HL-60 (cell line): Measurements from ENCODE around the gene TBC1D21.

ENCODE experiments used
- DNase-seq, 2 experiments: peaks; one replicate each; pipeline ENCODE4 v3.0.0-alpha.2; 2010 to 2020; ENCODE audit warnings: low read depth in 1 of 2, low spot score in 1 of 2
- H3K27ac ChIP-seq: fragments of 250-450 bp; sonication (Bioruptor Pico); replicated peaks from 2 replicates; pipeline ENCODE4 v1.5.1; 2020; ENCODE audit warnings: mild to moderate bottlenecking, moderate library complexity
- H3K27me3 ChIP-seq: fragments of 250-450 bp; sonication (Bioruptor Pico); 2 replicates; pipeline ENCODE4 v1.5.1; 2021; ENCODE audit warnings: mild to moderate bottlenecking, moderate library complexity; ENCODE audit not compliant: insufficient read depth, poor library complexity, severe bottlenecking
- H3K4me3 ChIP-seq: replicated peaks from 2 replicates; pipeline ENCODE4 v1.5.1; 2011; ENCODE audit warnings: mild to moderate bottlenecking, control low read depth, low read length; ENCODE audit not compliant: insufficient read depth
- CTCF ChIP-seq: IDR thresholded peaks from one replicate; pipeline ENCODE4 v1.5.1; 2011; ENCODE audit warnings: low read length, control low read depth, inconsistent platforms; ENCODE audit not compliant: insufficient read depth
- GABPA ChIP-seq: IDR thresholded peaks from 2 replicates; pipeline ENCODE4 v1.6.1; 2012; ENCODE audit warnings: low read depth
- POLR2AphosphoS5 ChIP-seq: IDR thresholded peaks from 2 replicates; pipeline ENCODE4 v1.6.1; 2012; ENCODE audit warnings: low read depth
- REST ChIP-seq: IDR thresholded peaks from 2 replicates; pipeline ENCODE4 v1.6.1; 2012; ENCODE audit warnings: low read depth; ENCODE audit not compliant: insufficient replicate concordance
- SPI1 ChIP-seq: IDR thresholded peaks from 2 replicates; pipeline ENCODE4 v1.6.1; 2012; ENCODE audit warnings: low read depth, mild to moderate bottlenecking, borderline replicate concordance

Gene TBC1D21

GRCh38 chr15:73839699-73840377 lies 33.5 kb upstream of the TBC1D21 start:
- Histone ChIP-seq H3K4me3 (no peak overlapping the region), H3K27ac (no peak overlapping the region), H3K27me3 (no peaks in the 10 kb centered on the region)
- no peak for DNase-seq
- TF ChIP-seq REST (no peak), CTCF (no peak), SPI1 (no peak)

- no peak for TF ChIP-seq POLR2AphosphoS5
- no peak for TF ChIP-seq SPI1
- no peak for TF ChIP-seq GABPA
- no peak for TF ChIP-seq CTCF
- TF ChIP-seq REST = no peak
Observed at GRCh38 chr15:73840771-73841170, 32.6 kb upstream of the TBC1D21 start.

GRCh38 chr15:73841756-73842725 lies 31.3 kb upstream of the TBC1D21 start:
- Histone ChIP-seq H3K27me3 (no peaks in the 10 kb centered on the region), H3K27ac (no peak overlapping the region), H3K4me3 (no peak overlapping the region)
- no peak for DNase-seq
- TF ChIP-seq REST = peak; percentile 61
- TF ChIP-seq POLR2AphosphoS5 = no peak

More at GRCh38 chr15:73840771-73841170, 32.6 kb upstream of the TBC1D21 start:
- Histone ChIP-seq H3K27me3 (no peaks in the 10 kb centered on the region), H3K27ac (no peak overlapping the region), H3K4me3 (no peak overlapping the region)
- DNase-seq = no peak
